ENCODE data around the gene MS4A5. TPM values are rescaled to one million over a fixed set of nuclear protein-coding genes. Genes with fewer than 3 reads are reported as not detected.

MS4A5 gene
- total RNA-seq, 1 experiment from 2014 or later: not detected

DNA sequence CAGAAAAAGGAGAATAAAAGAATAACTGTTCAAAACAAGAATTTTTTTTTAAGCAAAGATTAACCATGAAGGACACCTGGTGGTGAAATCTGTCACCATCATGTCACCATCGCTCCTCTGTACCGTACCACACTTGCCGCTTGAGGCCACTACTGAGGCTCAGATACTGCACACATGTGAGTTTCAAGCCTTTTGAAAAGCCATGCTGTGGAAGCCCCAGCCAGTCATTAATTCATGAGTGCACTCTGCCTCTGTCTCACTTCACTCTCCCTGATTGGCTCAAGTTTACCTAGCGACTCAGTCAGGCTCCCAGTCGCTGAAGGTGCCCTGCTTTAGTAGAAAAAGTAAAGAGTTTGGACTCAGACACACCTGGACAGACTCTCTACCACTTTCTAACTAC is 56.6 kb downstream of the MS4A5 start:
- peak overlapping the region; percentile 32; the same call in 1 of the 2 replicates for H2AFZ ChIP-seq (ENCODE audit: low read length)
- peak overlapping the region; percentile 57 for H3K27ac ChIP-seq (ENCODE audit: low read length)
- no peak overlapping the region for H3K4me3 ChIP-seq (ENCODE audit: low read length)
- H3K9me2 ChIP-seq (replicated peaks; ENCODE audit: insufficient read depth, low read length): no peaks in the 10 kb centered on the region
- peaks cover 58% of the 10 kb centered on the region for H3K4me1 ChIP-seq (ENCODE audit: low read length)
- H3K4me2 ChIP-seq (ENCODE audit: low read depth, low read length, poor library complexity, severe bottlenecking): peak overlapping the region; percentile 9
- H3K79me2 ChIP-seq (ENCODE audit: low read length): no peaks in the 10 kb centered on the region
- DNase-seq: peak; percentile 95
- H3K36me3 ChIP-seq (ENCODE audit: insufficient read depth, low read length): no peaks in the 10 kb centered on the region
- H3K9me3 ChIP-seq (ENCODE audit: low read length): no peaks in the 10 kb centered on the region
- H4K20me1 ChIP-seq (ENCODE audit: insufficient read depth, low read depth, low read length): no peaks in the 10 kb centered on the region
- no peaks in the 10 kb centered on the region for H3K27me3 ChIP-seq (ENCODE audit: low read length)
- H3K9ac ChIP-seq (ENCODE audit: low read length): no peak overlapping the region

DNA sequence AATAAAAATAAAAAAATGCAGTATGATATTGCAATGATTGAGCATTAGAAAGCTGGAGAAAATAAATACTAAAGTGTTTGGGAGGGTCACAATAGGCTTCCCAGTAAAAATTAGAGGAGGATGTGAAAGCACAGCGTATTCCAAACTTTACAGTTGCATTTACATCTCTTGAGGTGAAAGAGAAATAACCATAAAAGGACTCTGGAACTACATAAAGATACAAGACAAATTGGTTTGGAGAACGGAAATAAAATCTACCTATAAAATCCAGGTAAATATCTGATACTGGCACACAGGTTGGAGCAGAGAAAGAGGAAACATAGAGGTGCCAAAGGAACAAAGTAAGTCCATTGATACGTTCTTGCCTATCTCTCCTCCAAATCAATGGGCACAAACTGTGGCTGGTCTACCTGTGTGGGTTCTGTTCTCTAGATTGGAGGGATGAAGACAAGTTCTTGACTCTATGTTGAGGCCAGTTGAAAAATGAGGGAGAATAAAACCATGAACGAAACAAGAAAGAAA is 63.2 kb downstream of the MS4A5 start, which contains the start of gene MS4A12:
Gene MS4A12 (plus strand): TSS at position 291 of the 522 bp plus-strand sequence. CDS start 4,541 bp downstream, outside the sequence.
- H3K9me3 ChIP-seq (ENCODE audit: low read length): no peaks in the 10 kb centered on the region
- H3K4me1 ChIP-seq (ENCODE audit: low read length): peaks cover 41% of the 10 kb centered on the region
- no peaks in the 10 kb centered on the region for H3K27me3 ChIP-seq (ENCODE audit: low read length)
- no peak for DNase-seq
- H3K9me2 ChIP-seq (replicated peaks; ENCODE audit: insufficient read depth, low read length): no peaks in the 10 kb centered on the region
- no peak within 1 kb of the TSS for H3K4me3 ChIP-seq (ENCODE audit: low read length)
- H4K20me1 ChIP-seq (ENCODE audit: insufficient read depth, low read depth, low read length): no peaks in the 10 kb centered on the region
- peak within 1 kb of the TSS; percentile 55 for H3K27ac ChIP-seq (ENCODE audit: low read length)
- H3K9ac ChIP-seq (ENCODE audit: low read length): no peak within 1 kb of the TSS
- H2AFZ ChIP-seq (ENCODE audit: low read length): no peak within 1 kb of the TSS
- no peaks in the 10 kb centered on the region for H3K36me3 ChIP-seq (ENCODE audit: insufficient read depth, low read length)
- no peak within 1 kb of the TSS for H3K4me2 ChIP-seq (ENCODE audit: low read depth, low read length, poor library complexity, severe bottlenecking)
- H3K79me2 ChIP-seq (ENCODE audit: low read length): no peaks in the 10 kb centered on the region

DNA sequence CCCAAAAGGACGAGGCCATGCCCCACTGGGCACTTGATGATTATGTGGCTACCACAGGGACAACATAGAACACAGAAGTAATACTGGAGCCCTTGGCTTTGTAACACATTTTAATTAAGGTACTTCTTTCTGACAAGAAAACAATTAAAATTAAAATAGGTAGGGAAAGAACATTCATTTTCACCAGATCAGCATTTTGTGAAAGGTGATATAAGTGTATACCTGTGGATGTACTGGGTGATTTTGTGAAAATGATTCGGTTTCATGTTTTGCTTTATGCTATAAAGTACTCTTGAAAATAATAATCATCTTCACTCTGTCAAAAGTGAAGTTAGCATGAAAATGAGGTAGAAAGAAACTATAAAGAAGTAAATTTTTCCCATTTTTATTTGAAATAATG is 64.1 kb downstream of the MS4A5 start:
- Histone ChIP-seq H2AFZ (ENCODE audit: low read length) (no peak overlapping the region), H3K4me2 (ENCODE audit: low read depth, low read length, poor library complexity, severe bottlenecking) (no peak overlapping the region), H3K9ac (ENCODE audit: low read length) (no peak overlapping the region), H3K27ac (ENCODE audit: low read length) (peak overlapping the region; percentile 55), H4K20me1 (ENCODE audit: insufficient read depth, low read depth, low read length) (no peaks in the 10 kb centered on the region), H3K4me1 (ENCODE audit: low read length) (peaks cover 50% of the 10 kb centered on the region), H3K4me3 (ENCODE audit: low read length) (no peak overlapping the region), H3K27me3 (ENCODE audit: low read length) (no peaks in the 10 kb centered on the region), H3K36me3 (ENCODE audit: insufficient read depth, low read length) (no peaks in the 10 kb centered on the region), H3K79me2 (ENCODE audit: low read length) (no peaks in the 10 kb centered on the region), H3K9me2 (replicated peaks; ENCODE audit: insufficient read depth, low read length) (no peaks in the 10 kb centered on the region), H3K9me3 (ENCODE audit: low read length) (no peaks in the 10 kb centered on the region)
- DNase-seq: no peak

Other genes starting within 250 kb of the MS4A5 start
- not detected in 2 replicates for gene MS4A6A, start 246.5 kb upstream of the MS4A5 start, total RNA-seq (2014; rRNA removed; shearing (Covaris generic); ENCODE audit: low replicate concordance)
- not detected in 2 replicates for gene MS4A4E, start 186.4 kb upstream of the MS4A5 start, total RNA-seq (2014; rRNA removed; shearing (Covaris generic); ENCODE audit: low replicate concordance)
- not detected in 2 replicates for gene MS4A4A, start 148.9 kb upstream of the MS4A5 start, total RNA-seq (2014; rRNA removed; shearing (Covaris generic); ENCODE audit: low replicate concordance)
- not detected in 2 replicates for gene MS4A6E, start 102.3 kb upstream of the MS4A5 start, total RNA-seq (2014; rRNA removed; shearing (Covaris generic); ENCODE audit: low replicate concordance)
- gene MS4A7, start 51.0 kb upstream of the MS4A5 start, total RNA-seq (2014; rRNA removed; shearing (Covaris generic); ENCODE audit: low replicate concordance): 2.7 and 12.1 TPM in 2 replicates
- gene MS4A14, start 33.1 kb upstream of the MS4A5 start, total RNA-seq (2014; rRNA removed; shearing (Covaris generic); ENCODE audit: low replicate concordance): 0.65 and 1.3 TPM in 2 replicates
- gene MS4A1, start 26.3 kb downstream of the MS4A5 start, total RNA-seq (2014; rRNA removed; shearing (Covaris generic); ENCODE audit: low replicate concordance): 434 and 1,078 TPM in 2 replicates
- 6.3 and 8.2 TPM in 2 replicates for gene MS4A12, start 63.2 kb downstream of the MS4A5 start, total RNA-seq (2014; rRNA removed; shearing (Covaris generic); ENCODE audit: low replicate concordance)
- gene MS4A13, start 85.8 kb downstream of the MS4A5 start, total RNA-seq (2014; rRNA removed; shearing (Covaris generic); ENCODE audit: low replicate concordance): 0.25 TPM in 1 of 2 replicates, not detected in the other

All from Karpas-422 (cell line).